HEK293 (cell line): Measurements from ENCODE around the gene SLC1A7.

ENCODE experiments used
- CTCF ChIA-PET: fragments of 350-600 bp; formaldehyde crosslinking; extraction: SDS; loops from one replicate; lab custom pipeline; 2021; ENCODE audit warnings: antibody characterized with exemption; lab: Yijun Ruan, JAX
- POLR2A ChIA-PET: fragments of 300-600 bp; formaldehyde crosslinking; extraction: SDS; loops from one replicate; lab custom pipeline; 2020; ENCODE audit warnings: antibody characterized with exemption, inconsistent platforms; lab: Yijun Ruan, JAX
- H3K27ac ChIP-seq: fragments of 200-500 bp; sonication (Bioruptor generic); 2 replicates; pipeline ENCODE4 v1.5.1; 2014; ENCODE audit warnings: low read depth, low read length, control low read depth, inconsistent platforms; ENCODE audit errors: extremely low read depth
- H3K36me3 ChIP-seq, 2 experiments: fragments of 200-500 bp in 1 of 2; sonication (Bioruptor generic) in 1 of 2; 1 replicate in 1 of 2; 2 replicates in 1 of 2; pipeline ENCODE4 v1.5.1; 2014 to 2017; ENCODE audit warnings: inconsistent platforms in 2 of 2, low read length in 2 of 2; ENCODE audit not compliant: control insufficient read depth in 2 of 2, insufficient read depth in 1 of 2
- H3K4me1 ChIP-seq: fragments of 200-500 bp; sonication (Bioruptor generic); 2 replicates; pipeline ENCODE4 v1.5.1; 2014; ENCODE audit warnings: mild to moderate bottlenecking, low read length, inconsistent platforms; ENCODE audit not compliant: control insufficient read depth, insufficient read depth
- H3K4me3 ChIP-seq: 2 replicates; pipeline ENCODE4 v1.5.1; 2011; ENCODE audit warnings: low read depth, mild to moderate bottlenecking, control low read depth, low read length, moderate library complexity
- H3K9me3 ChIP-seq: fragments of 200-500 bp; sonication (Bioruptor generic); 2 replicates; pipeline ENCODE4 v1.5.1; 2014; ENCODE audit warnings: low read depth, low read length, inconsistent platforms; ENCODE audit not compliant: control insufficient read depth, insufficient read depth
- ATF2 ChIP-seq: fragments of 450-650 bp; formaldehyde crosslinking; IDR thresholded peaks from 2 replicates; pipeline ENCODE4 v1.5.1; 2016; ENCODE audit warnings: missing biosample characterization, missing genetic modification characterization, low read depth
- EGR2 ChIP-seq: fragments of 450-650 bp; formaldehyde crosslinking; IDR thresholded peaks from 2 replicates; pipeline ENCODE4 v1.5.1; 2016; ENCODE audit warnings: low read depth, missing biosample characterization, missing genetic modification characterization
- GLIS1 ChIP-seq: fragments of 450-650 bp; formaldehyde crosslinking; IDR thresholded peaks from 2 replicates; pipeline ENCODE4 v1.5.1; 2016; ENCODE audit warnings: missing biosample characterization, missing genetic modification characterization
- KLF10 ChIP-seq: fragments of 450-650 bp; IDR thresholded peaks from 2 replicates; pipeline ENCODE4 v1.5.1; 2018; ENCODE audit warnings: missing biosample characterization, mild to moderate bottlenecking, missing genetic modification characterization
- KLF7 ChIP-seq: fragments of 450-650 bp; formaldehyde crosslinking; IDR thresholded peaks from 2 replicates; pipeline ENCODE4 v1.5.1; 2016; ENCODE audit warnings: missing biosample characterization, missing genetic modification characterization, borderline replicate concordance
- PRDM10 ChIP-seq: fragments of 450-650 bp; formaldehyde crosslinking; IDR thresholded peaks from 2 replicates; pipeline ENCODE4 v1.5.1; 2016; ENCODE audit warnings: missing biosample characterization, missing genetic modification characterization
- PRDM4 ChIP-seq: fragments of 450-650 bp; formaldehyde crosslinking; IDR thresholded peaks from 2 replicates; pipeline ENCODE4 v1.5.1; 2017; ENCODE audit warnings: missing biosample characterization, missing genetic modification characterization
- RBAK ChIP-seq: fragments of 450-650 bp; formaldehyde crosslinking; IDR thresholded peaks from 2 replicates; pipeline ENCODE4 v1.5.1; 2016; ENCODE audit warnings: missing biosample characterization, missing genetic modification characterization
- REPIN1 ChIP-seq: fragments of 450-650 bp; formaldehyde crosslinking; IDR thresholded peaks from 2 replicates; pipeline ENCODE4 v1.5.1; 2017; ENCODE audit warnings: missing biosample characterization, missing genetic modification characterization, low read depth
- ZNF140 ChIP-seq: fragments of 450-650 bp; formaldehyde crosslinking; IDR thresholded peaks from 2 replicates; pipeline ENCODE4 v1.5.1; 2016; ENCODE audit warnings: missing biosample characterization, missing genetic modification characterization
- ZNF211 ChIP-seq: fragments of 450-650 bp; formaldehyde crosslinking; IDR thresholded peaks from 2 replicates; pipeline ENCODE4 v1.5.1; 2016; ENCODE audit warnings: low read depth, missing biosample characterization, missing genetic modification characterization
- ZNF23 ChIP-seq: fragments of 450-650 bp; formaldehyde crosslinking; IDR thresholded peaks from 2 replicates; pipeline ENCODE4 v1.5.1; 2016; ENCODE audit warnings: missing biosample characterization, missing genetic modification characterization, borderline replicate concordance
- ZNF335 ChIP-seq: fragments of 450-650 bp; formaldehyde crosslinking; conservative IDR thresholded peaks from 2 replicates; pipeline ENCODE4 v1.5.1; 2016; ENCODE audit warnings: missing biosample characterization, missing genetic modification characterization
- ZNF404 ChIP-seq: fragments of 450-650 bp; formaldehyde crosslinking; IDR thresholded peaks from 2 replicates; pipeline ENCODE4 v1.5.1; 2017; ENCODE audit warnings: missing biosample characterization, missing genetic modification characterization
- ZNF433 ChIP-seq: fragments of 450-650 bp; formaldehyde crosslinking; IDR thresholded peaks from 2 replicates; pipeline ENCODE4 v1.5.1; 2016; ENCODE audit warnings: missing biosample characterization, missing genetic modification characterization, low read depth
- ZNF549 ChIP-seq: fragments of 450-650 bp; IDR thresholded peaks from 2 replicates; pipeline ENCODE4 v1.5.1; 2018; ENCODE audit warnings: missing biosample characterization, missing genetic modification characterization, mild to moderate bottlenecking, inconsistent platforms, moderate library complexity
- ZNF639 ChIP-seq: fragments of 450-650 bp; formaldehyde crosslinking; IDR thresholded peaks from 2 replicates; pipeline ENCODE4 v1.5.1; 2016; ENCODE audit warnings: missing biosample characterization, missing genetic modification characterization
- ZNF645 ChIP-seq: fragments of 450-650 bp; formaldehyde crosslinking; IDR thresholded peaks from 2 replicates; pipeline ENCODE4; 2016; ENCODE audit warnings: missing biosample characterization, missing genetic modification characterization
- ZNF654 ChIP-seq: fragments of 450-650 bp; formaldehyde crosslinking; IDR thresholded peaks from 2 replicates; pipeline ENCODE4 v1.5.1; 2016; ENCODE audit warnings: low read depth, missing biosample characterization, missing genetic modification characterization
- ZNF792 ChIP-seq: fragments of 450-650 bp; formaldehyde crosslinking; IDR thresholded peaks from 2 replicates; pipeline ENCODE4 v1.5.1; 2016; ENCODE audit warnings: missing biosample characterization, missing genetic modification characterization

SLC1A7 gene

GRCh38 chr1:53145942-53146708 lies 3.7 kb upstream of the SLC1A7 start:
- Histone ChIP-seq H3K27ac (no peak overlapping the region), H3K9me3 (no peaks in the 10 kb centered on the region), H3K4me3 (no peak overlapping the region), H3K36me3 (no peaks in the 10 kb centered on the region), H3K4me1 (no peaks in the 10 kb centered on the region)
- ChIA-PET CTCF (interaction anchor here (1.2 kb wide), 1 partner anchor 36 kb away, joined by 4 read pairs; no protein-coding TSS in a partner anchor), POLR2A (interaction anchor here (0.6 to 1.2 kb wide), 3 partner anchors 26 to 225 kb away, joined by 3 read pairs; partner anchors contain the start of gene ECHDC2)
- no peak for TF ChIP-seq ZNF433 (tag by site-specific recombination)
- no peak for TF ChIP-seq ZNF140 (tag by site-specific recombination)
- TF ChIP-seq ZNF654 (tag by site-specific recombination), result no peak
- no peak for TF ChIP-seq ATF2 (tag by site-specific recombination)
- no peak for TF ChIP-seq ZNF639
- TF ChIP-seq GLIS1 (tag by site-specific recombination), result no peak
- TF ChIP-seq REPIN1 (tag by site-specific recombination), result no peak
- no peak for TF ChIP-seq ZNF549 (tag by site-specific recombination)
- no peak for TF ChIP-seq PRDM10 (tag by site-specific recombination)
- no peak for TF ChIP-seq RBAK (tag by site-specific recombination)
- TF ChIP-seq PRDM4, result no peak
- TF ChIP-seq KLF7, result no peak
- no peak for TF ChIP-seq KLF10 (tag by site-specific recombination)
- no peak for TF ChIP-seq ZNF211 (tag by site-specific recombination)

GRCh38 chr1:53145619-53145941 lies 3.1 kb upstream of the SLC1A7 start:
- Histone ChIP-seq H3K9me3 (no peaks in the 10 kb centered on the region), H3K4me3 (no peak overlapping the region), H3K36me3 (no peaks in the 10 kb centered on the region), H3K4me1 (no peaks in the 10 kb centered on the region), H3K27ac (no peak overlapping the region)
- CTCF ChIA-PET, result interaction anchor here (0.7 to 1.2 kb wide), 2 partner anchors 37 to 38 kb away, joined by 3 to 4 read pairs; no protein-coding TSS in a partner anchor
- POLR2A ChIA-PET, result interaction anchor here (0.9 to 1.2 kb wide), 2 partner anchors 26 to 37 kb away, joined by 3 read pairs; no protein-coding TSS in a partner anchor
- TF ChIP-seq ZNF23 (tag by site-specific recombination), result no peak
- no peak for TF ChIP-seq PRDM10 (tag by site-specific recombination)
- no peak for TF ChIP-seq ZNF645 (tag by site-specific recombination)
- no peak for TF ChIP-seq EGR2 (tag by site-specific recombination)
- no peak for TF ChIP-seq ZNF792 (tag by site-specific recombination)
- TF ChIP-seq ZNF335 (tag by site-specific recombination), result no peak
- TF ChIP-seq ZNF404, result no peak
